SK-N-SH treated with all-trans-retinoic acid at 6 μM for 48 hours (cell line): ENCODE results near the gene RPL37.

Source experiments
- ARNTL ChIP-seq: fragments of 450-650 bp; formaldehyde crosslinking; IDR thresholded peaks from 2 replicates; pipeline ENCODE4 v1.5.0; 2020; ENCODE audit warnings: low read depth, mild to moderate bottlenecking, moderate library complexity, borderline replicate concordance
- CSDC2 ChIP-seq: fragments of 250-450 bp; sonication (Bioruptor Pico); IDR thresholded peaks from 2 replicates; pipeline ENCODE4 v1.5.0; 2020; ENCODE audit warnings: mild to moderate bottlenecking, moderate library complexity
- OSR1 ChIP-seq: fragments of 250-450 bp; sonication (Bioruptor Pico); IDR thresholded peaks from 2 replicates; pipeline ENCODE4 v1.8.0; 2022; ENCODE audit warnings: moderate library complexity, mild to moderate bottlenecking, inconsistent platforms
- RARB ChIP-seq: fragments of 250-450 bp; sonication (Bioruptor Pico); IDR thresholded peaks from 2 replicates; pipeline ENCODE4 v1.8.0; 2021; ENCODE audit warnings: mild to moderate bottlenecking, moderate library complexity
- SNAI2 ChIP-seq: fragments of 250-450 bp; sonication (Bioruptor Pico); IDR thresholded peaks from 2 replicates; pipeline ENCODE4 v1.5.0; 2020; ENCODE audit warnings: mild to moderate bottlenecking, moderate library complexity
- TOX ChIP-seq: fragments of 250-450 bp; sonication (Bioruptor Pico); IDR thresholded peaks from 2 replicates; pipeline ENCODE4 v1.8.0; 2021; ENCODE audit warnings: mild to moderate bottlenecking, moderate library complexity, borderline replicate concordance
- ZFP3 ChIP-seq: fragments of 250-450 bp; sonication (Bioruptor Pico); IDR thresholded peaks from 2 replicates; pipeline ENCODE4 v1.5.0; 2020; ENCODE audit warnings: mild to moderate bottlenecking, moderate library complexity
- ZFP30 ChIP-seq: fragments of 450-650 bp; formaldehyde crosslinking; IDR thresholded peaks from 2 replicates; pipeline ENCODE4 v1.5.0; 2022; ENCODE audit warnings: mild to moderate bottlenecking, moderate library complexity
- ZNF565 ChIP-seq: fragments of 450-650 bp; formaldehyde crosslinking; conservative IDR thresholded peaks from 2 replicates; pipeline ENCODE4 v1.5.0; 2020; ENCODE audit warnings: low read depth, mild to moderate bottlenecking, moderate library complexity
- ZNF70 ChIP-seq: fragments of 450-650 bp; formaldehyde crosslinking; IDR thresholded peaks from 2 replicates; pipeline ENCODE4 v1.5.0; 2020; ENCODE audit warnings: mild to moderate bottlenecking, moderate library complexity
- ZNF8 ChIP-seq: fragments of 450-650 bp; formaldehyde crosslinking; IDR thresholded peaks from 2 replicates; pipeline ENCODE4 v1.5.0; 2020; ENCODE audit warnings: mild to moderate bottlenecking, moderate library complexity
- TF ChIP-seq, protein P1 (sequence below): fragments of 250-450 bp; sonication (Bioruptor Pico); IDR thresholded peaks from 2 replicates; pipeline ENCODE4 v1.5.1; 2020; ENCODE audit warnings: low read depth, mild to moderate bottlenecking, moderate library complexity
- TF ChIP-seq, protein P2 (sequence below): fragments of 250-450 bp; sonication (Bioruptor Pico); IDR thresholded peaks from 2 replicates; pipeline ENCODE4 v1.8.0; 2020; ENCODE audit warnings: mild to moderate bottlenecking, moderate library complexity, borderline replicate concordance
- TF ChIP-seq, protein P3 (sequence below): fragments of 250-450 bp; sonication (Bioruptor Pico); IDR thresholded peaks from 2 replicates; pipeline ENCODE4 v1.5.1; 2021; ENCODE audit warnings: mild to moderate bottlenecking, moderate library complexity

DNA sequence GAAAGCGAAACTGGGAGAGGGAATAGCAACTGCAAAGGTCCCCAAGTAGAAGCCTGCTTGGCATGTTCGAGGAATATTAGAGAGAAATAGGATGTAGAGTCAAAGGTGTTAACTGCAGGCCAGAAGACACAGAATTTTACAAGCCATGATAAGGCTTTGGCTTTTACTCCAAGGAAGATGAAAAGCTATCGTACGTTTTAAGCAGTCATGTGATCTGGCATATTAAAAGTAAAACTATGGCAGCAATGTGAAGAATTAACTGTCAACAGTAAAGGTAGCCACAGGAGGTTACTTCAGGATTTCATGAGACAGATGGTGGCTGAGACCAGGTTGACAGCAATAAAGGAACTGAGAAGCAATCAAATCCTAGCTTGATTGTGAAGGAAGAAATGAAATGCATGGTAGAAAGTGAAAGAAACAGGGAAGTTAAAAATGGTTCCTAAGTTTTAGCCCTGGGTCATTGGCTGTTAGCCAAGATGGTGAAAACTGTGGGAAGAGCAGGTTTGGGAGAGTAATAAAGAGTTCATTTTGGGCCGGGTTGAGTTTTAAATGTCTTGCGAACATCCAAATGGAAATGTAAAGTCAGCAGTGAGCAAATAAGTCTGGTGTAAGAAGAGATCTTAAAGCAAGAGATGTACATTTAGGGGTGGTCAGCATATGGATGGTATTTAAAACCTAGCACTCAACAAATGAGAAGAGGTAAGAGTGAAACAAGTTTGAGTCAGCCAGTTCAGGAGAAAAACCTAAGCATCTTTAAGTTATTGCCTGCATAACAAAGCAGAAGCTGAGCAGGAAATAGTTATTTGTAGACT lies 59.0 kb downstream of the RPL37 start:
- TF ChIP-seq, protein P1, sequence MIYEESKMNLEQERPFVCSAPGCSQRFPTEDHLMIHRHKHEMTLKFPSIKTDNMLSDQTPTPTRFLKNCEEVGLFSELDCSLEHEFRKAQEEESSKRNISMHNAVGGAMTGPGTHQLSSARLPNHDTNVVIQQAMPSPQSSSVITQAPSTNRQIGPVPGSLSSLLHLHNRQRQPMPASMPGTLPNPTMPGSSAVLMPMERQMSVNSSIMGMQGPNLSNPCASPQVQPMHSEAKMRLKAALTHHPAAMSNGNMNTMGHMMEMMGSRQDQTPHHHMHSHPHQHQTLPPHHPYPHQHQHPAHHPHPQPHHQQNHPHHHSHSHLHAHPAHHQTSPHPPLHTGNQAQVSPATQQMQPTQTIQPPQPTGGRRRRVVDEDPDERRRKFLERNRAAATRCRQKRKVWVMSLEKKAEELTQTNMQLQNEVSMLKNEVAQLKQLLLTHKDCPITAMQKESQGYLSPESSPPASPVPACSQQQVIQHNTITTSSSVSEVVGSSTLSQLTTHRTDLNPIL: no peak
- TF ChIP-seq TOX: no peak
- TF ChIP-seq, protein P2, sequence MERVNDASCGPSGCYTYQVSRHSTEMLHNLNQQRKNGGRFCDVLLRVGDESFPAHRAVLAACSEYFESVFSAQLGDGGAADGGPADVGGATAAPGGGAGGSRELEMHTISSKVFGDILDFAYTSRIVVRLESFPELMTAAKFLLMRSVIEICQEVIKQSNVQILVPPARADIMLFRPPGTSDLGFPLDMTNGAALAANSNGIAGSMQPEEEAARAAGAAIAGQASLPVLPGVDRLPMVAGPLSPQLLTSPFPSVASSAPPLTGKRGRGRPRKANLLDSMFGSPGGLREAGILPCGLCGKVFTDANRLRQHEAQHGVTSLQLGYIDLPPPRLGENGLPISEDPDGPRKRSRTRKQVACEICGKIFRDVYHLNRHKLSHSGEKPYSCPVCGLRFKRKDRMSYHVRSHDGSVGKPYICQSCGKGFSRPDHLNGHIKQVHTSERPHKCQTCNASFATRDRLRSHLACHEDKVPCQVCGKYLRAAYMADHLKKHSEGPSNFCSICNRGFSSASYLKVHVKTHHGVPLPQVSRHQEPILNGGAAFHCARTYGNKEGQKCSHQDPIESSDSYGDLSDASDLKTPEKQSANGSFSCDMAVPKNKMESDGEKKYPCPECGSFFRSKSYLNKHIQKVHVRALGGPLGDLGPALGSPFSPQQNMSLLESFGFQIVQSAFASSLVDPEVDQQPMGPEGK (CRISPR knock-in tag): no peak
- no peak for TF ChIP-seq ZNF8 (CRISPR knock-in tag)
- TF ChIP-seq ARNTL (CRISPR knock-in tag): no peak
- TF ChIP-seq ZFP3 (CRISPR knock-in tag): no peak
- no peak for TF ChIP-seq OSR1 (CRISPR knock-in tag)
- TF ChIP-seq, protein P3, sequence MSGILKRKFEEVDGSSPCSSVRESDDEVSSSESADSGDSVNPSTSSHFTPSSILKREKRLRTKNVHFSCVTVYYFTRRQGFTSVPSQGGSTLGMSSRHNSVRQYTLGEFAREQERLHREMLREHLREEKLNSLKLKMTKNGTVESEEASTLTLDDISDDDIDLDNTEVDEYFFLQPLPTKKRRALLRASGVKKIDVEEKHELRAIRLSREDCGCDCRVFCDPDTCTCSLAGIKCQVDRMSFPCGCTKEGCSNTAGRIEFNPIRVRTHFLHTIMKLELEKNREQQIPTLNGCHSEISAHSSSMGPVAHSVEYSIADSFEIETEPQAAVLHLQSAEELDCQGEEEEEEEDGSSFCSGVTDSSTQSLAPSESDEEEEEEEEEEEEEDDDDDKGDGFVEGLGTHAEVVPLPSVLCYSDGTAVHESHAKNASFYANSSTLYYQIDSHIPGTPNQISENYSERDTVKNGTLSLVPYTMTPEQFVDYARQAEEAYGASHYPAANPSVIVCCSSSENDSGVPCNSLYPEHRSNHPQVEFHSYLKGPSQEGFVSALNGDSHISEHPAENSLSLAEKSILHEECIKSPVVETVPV (CRISPR knock-in tag): no peak
- no peak for TF ChIP-seq ZNF565
- TF ChIP-seq RARB (CRISPR knock-in tag): no peak
- no peak for TF ChIP-seq CSDC2 (CRISPR knock-in tag)
- TF ChIP-seq ZFP30: no peak
- no peak for TF ChIP-seq SNAI2 (CRISPR knock-in tag)
- no peak for TF ChIP-seq ZNF70 (CRISPR knock-in tag)
